Mesenteric fat pad (tissue), 1 donor: ENCODE results near the gene LRRC4C. TPM values are rescaled to one million over a fixed set of nuclear protein-coding genes. Genes with fewer than 3 reads are reported as not detected.

Source experiments
- DNase-seq: peaks from one replicate; pipeline ENCODE4 v3.0.0-alpha.2; 2020; ENCODE audit warnings: low spot score
- total RNA-seq: library from RNA; stranded (reverse); fragmentation: NEBNext Ultra II Directional; extraction: Animal tissue kit (Norgen Biotek cat#: 25700); gene quantifications from one replicate; pipeline ENCODE4 v1.2.1, GENCODE V29; 2021
- donor health status: DM: yes; HTN: yes; CAD: no.

Gene LRRC4C
- total RNA-seq, 1 donor from 2014 or later, result 1.5 TPM

DNA sequence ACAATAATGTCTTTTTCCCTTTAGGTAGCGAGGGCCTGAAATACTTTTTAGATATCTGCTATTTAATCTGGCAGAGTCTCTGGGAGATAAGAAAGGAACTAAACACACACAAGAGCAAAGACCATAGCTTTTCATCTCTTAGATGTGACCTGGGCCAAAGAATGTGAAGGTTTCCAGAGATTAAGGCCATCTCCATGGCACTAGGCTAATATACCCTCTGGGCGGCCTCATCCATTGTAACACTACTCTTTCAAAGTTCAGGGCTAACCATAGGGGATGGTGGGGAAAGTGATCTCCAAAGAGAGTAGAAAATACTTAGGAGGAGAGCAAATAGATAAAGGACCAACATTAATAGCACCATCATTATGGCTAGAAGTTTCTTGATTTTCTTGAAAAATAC is 326.4 kb downstream of the LRRC4C start:
- no peak for DNase-seq

DNA sequence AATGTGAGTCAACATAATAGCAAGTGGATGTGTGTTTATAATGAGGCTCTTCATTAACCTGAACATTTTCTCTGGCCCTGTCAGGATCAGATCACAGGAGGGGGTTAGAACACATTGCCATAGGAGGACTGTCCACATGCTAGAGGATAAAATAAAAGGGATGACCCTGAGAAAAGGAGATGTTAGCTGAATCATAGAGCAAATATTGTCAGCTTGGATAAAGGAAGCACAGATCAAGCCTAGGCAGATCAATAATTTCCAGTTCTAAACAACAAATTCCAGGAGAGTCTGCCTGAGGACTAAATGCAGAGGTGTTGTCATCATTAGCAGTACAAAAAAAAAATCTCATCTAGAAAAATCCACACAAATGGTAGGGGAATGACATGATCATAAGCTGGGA is 337.9 kb downstream of the LRRC4C start:
- no peak for DNase-seq

DNA sequence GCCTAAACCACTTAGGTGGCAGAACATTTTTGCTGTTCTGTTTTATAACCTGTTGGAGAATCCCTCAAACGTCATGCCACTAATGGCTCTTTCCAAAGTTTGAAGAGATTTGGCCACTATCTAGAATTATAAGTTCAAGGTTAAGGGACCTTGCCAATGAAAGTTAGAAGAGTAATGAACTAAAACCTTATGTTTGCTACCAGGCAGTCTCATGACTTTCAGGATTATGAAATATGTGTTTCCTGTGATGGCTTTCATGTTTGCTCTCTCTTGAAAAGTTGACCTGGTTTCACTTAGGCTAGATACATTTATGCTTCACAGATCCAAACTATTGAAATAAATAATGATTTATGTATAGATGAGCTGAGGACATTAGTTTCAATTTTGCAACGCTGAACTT is 340.0 kb downstream of the LRRC4C start:
- DNase-seq, result no peak

DNA sequence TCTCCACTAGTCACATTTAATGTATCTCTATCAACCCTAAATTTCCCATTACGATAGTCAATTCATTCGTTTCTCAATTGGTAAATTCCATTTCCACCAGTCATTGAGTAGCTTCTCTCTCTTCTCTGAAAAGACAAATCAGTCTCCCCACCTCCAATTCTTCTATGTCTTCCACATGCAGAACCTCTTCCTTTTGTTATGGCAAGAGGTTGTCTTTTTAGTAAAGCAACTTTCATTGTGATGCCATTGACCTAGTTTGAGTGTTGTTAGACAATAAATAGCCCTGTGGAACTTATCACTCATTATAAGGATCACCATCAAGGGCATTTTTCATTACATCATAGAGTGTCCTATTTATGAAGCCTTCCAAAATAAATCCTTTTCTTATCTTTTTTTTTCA is 340.9 kb downstream of the LRRC4C start:
- DNase-seq, result no peak

DNA sequence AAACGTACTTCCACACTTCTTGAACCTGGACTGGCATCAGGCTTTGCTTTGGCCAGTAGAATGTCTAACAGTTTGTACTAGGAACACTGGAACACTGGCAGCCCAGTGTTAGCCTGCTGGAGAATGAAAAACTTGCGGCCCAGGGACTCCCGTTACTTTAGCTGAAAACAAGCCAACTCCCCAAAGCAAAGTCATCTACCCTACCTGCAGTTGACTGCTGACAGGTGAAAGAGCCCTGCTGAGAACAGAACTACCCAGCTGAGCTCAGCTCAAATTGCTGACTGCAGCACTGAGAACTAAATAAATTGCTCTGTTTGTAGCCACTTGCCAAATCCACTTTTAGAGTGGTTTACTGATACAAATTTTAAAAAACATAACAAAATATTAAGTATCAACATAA is 342.5 kb downstream of the LRRC4C start:
- no peak for DNase-seq

DNA sequence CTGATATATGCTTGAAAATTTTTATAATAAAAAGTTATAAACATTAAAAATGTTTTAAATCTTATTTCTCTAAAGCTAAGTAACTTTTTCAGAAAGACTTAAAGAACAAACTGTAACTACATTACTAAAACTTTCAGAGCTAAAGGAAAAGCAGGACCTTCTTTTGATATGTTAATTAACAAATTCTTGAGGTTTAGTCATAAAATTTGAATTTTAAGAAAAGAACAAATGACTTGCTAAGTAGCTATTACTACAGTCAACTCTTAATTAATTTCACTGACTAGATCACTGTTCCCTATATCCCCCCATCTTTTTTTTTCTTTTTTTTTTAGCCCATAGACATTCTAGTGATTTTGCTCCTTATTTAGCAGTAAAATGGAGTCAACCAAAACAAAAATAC is 344.4 kb downstream of the LRRC4C start:
- no peak for DNase-seq

DNA sequence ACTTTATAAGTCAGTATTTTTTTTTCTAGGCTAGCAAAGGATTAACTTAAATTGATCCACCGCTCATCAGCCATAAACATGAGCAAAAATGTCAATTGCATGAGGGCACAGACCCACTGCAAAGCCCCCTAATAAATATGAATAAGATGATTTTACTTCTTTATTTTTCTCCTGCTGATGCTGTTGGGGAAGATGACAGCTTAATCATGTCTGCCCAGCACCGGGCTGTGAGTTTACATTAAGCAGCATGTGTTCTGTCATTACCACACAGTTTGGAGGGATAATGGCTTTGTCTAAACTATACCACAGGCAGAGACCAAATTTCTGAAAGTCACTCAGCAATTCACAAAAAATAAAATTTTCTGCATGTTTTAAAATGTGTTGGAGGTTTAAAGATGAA is 346.3 kb downstream of the LRRC4C start:
- no peak for DNase-seq

DNA sequence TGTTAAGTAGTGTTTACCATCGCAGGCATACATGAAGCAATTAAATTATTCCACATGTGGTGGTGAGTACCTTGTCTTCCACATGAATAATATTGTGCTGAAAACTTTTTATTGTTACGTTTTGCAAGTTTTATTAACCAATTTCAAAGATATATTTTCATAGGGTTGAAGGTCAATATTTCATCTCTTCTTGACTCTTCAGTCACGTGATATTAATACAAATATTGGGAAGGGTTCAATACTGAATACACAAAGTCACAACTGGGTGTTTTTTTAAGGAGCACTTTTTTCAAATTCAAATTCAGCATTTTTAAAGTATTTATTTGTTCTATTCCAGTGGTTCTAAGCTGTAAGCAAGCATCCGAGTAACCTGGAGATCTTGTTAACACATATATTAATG is 348.9 kb downstream of the LRRC4C start:
- no peak for DNase-seq

DNA sequence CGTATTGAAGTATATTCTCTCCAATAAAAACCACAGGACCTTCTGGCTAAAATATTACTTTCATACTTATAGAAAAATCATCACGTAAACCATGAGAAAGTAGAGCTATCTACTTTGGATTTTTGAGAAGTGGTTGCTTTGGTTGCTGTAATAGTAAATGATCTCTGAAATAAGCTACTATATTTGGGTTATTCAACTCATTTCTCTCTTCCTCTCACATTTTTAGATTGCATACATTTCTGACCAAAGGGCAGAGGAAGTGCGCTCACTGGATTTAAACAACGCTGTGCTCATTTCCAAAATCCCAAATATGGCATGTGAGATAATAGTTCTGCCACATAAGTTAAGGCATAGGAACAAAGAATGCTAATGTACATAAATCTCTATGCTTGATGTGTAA is 357.0 kb downstream of the LRRC4C start:
- DNase-seq, result no peak

DNA sequence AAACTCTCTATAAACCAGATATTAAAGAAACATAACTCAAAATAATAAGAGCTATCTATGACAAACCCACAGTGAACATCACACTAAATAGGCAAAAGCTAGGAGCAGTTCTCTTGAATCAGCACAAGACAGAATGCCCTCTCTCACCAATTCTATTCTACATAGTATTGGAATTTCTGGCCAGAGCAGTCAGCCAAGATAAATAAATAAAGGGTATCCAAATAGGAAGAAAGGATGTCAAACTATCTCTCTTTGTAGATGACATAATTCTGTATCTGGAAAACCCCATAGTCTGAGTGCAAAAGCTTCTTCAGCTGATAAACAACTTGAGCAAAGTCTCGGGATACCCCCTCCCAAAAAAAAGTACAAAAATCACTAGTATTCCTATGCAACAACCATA is 359.8 kb downstream of the LRRC4C start:
- no peak for DNase-seq

DNA sequence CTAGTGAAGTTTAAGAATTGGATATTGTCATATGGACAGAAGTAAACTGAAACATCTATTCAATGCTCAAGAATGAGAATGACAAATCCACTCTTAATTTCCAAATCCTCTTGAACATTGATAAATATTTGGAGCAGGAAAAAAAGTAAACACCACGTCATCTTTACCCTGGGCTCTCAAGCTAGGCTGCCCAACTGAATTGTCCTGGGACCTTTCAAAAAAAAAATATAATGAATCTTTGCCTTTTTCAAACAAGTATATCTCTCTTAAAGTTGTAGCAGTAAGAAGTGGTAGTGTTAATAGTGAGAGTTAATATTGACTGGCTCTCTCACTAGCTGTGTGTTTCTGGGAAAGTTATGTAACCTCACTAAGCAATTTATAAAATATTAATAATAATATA is 374.3 kb downstream of the LRRC4C start:
- no peak for DNase-seq

DNA sequence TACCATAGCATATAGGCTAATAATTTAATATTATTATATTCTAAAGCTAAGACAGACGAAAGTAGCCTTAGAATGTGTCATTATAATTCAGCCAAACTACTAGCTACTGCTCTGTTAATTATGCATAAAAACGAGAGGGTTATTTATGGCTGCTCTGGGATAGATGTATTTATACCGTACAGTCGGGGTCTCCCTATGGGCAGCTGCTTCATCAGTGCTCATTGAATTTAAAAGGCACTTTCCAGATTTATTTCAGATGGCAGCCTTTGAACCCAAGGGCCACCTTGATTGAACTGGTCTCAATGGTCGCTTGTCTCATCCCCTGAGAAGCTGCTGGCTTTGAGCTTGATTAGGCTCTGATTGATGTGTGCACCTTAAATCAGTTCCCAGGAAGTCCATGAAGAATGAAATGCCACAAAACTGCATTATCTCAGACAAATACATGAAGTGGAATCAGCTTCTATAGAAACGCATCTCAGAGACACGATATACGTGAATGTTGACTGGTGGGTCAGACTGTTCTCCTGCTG is 377.6 kb downstream of the LRRC4C start:
- no peak for DNase-seq

DNA sequence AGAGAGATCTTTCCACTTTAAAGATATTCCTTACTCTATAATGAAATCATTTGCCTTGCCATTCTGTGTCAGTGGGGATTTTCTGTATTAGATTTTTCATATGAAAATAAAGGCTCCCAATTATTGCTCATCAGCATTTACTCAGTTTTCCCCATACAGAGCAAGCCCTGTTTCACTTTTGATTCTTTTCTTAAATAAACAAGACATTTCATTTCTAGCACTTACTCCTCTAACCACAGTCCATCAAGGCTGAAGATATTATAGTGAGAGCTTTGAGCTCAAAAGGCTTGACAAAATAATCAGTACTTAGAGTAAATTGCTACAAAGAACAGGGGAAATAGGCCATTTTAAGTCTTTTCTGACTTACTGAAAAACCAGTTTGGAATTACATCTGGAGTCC is 385.1 kb downstream of the LRRC4C start:
- DNase-seq, result no peak

DNA sequence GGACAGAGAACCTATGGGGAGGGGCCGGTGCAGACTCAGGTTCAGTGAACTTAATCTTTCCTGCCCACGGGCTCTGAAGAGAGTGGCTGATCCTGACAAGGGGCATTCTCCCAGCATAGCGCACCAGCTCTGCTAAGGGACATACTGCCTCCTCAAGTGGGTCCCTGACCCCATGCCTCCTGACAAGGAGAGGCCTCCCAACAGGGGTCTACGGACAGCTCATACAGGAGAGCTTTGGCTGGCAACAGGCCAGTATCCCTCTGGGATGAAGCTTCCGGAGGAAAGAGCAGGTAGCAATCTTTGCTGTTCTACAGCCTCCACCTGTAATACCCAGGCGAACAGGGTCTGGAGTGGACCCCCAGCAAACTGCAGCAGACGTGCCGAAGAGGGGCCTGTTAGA is 394.0 kb downstream of the LRRC4C start:
- DNase-seq, result no peak

DNA sequence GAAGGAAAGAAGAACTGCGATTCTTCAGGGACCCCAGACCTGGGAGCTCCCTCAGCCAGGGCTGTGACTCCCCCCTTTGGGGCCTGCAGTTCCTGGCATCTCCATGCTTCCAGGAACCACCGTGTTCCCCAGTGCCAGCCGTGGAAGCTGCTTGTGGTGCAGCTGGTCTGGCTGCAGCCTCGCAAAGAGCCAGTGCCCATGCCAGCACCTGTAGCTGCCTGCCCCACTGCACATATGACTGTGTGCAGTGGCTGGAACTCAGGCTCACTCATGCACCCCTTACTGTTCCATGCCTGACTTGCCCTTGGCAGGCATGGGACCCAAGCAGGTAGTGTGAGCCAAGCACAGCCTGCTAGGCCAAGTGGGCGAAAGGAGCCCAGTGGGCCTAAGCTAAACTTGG is 401.3 kb downstream of the LRRC4C start:
- no peak for DNase-seq

DNA sequence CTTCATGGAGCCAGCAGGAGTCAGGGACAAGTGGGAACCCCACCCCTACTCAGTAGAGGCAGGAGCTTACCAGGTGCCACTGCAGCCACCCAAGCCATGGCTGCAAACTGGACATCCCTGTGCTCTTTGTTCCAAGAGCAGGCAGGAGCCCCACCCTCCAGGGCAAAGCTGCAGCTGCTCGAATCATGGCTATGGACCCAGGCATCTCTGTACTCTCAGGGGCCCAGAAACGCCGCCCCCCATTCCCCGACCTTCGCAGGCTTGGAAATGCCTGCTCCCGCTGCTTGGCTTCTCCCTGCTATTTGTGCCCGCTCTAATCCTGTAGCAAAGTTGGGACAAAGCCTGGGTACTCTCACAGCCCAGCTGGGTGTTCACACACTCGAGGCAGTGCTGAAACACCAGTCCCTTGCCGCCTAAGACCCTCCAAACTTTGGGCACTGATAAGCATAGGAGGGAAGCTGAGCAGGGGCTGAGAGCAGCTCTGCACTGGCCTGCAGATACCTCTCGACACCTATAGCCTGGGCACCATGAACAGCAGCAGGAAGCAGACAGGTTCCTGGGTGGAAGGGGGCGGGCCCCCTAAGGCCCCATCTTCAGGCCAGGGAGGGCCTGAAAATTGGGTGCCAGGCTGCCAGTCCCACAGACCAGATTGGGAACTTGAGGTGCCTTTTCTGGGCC is 402.4 kb downstream of the LRRC4C start:
- no peak for DNase-seq

DNA sequence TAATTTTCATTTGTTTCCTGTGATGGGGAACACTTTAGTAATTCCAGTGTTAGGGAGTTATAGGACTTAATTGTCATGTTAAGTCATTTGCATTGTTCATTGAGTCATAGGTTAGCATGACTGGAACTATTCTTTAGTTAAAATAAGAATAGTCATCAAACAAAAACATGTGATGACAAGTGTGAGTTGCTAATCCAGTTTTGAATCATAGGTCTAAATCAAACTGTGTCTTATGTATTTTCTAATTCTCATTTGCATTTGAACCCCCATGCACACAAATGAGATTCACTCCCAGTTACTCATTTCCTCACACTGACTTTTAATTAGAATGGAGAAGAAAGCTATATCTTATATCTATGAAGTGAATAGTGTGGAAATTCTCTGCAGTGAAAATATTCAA is 405.6 kb downstream of the LRRC4C start:
- DNase-seq, result no peak

DNA sequence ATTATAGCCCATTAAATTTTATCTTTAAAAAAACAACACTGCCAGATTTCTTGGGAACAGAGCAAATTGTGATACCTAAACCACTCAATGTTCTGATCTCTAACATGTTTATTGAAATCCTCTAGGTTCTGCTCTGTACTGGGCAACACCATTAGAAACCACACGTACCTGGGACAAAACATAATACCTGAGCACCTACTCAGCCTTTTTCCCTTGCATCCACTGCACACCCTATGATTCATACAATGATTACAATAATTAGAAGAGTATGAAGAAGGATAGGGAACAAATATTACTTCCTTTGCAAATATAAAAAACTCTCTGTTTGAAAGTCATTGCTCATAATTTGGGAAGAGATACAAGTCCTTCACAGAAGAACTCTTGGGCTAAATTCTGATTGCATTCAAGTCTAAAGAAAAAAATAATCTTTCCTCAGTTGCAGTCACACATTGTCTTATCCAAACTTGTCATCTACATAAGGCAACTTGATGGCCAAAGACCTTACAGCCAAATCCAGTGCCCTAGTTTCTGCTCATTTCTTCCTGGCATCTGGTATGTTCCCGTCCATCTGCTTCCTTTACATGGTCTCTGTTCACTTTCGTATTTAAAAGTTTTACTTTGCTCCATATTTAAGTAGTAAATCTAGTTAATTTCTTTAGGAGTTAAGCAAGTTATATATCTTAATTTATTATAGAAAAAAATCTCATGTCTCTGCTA is 407.4 kb downstream of the LRRC4C start:
- no peak for DNase-seq

DNA sequence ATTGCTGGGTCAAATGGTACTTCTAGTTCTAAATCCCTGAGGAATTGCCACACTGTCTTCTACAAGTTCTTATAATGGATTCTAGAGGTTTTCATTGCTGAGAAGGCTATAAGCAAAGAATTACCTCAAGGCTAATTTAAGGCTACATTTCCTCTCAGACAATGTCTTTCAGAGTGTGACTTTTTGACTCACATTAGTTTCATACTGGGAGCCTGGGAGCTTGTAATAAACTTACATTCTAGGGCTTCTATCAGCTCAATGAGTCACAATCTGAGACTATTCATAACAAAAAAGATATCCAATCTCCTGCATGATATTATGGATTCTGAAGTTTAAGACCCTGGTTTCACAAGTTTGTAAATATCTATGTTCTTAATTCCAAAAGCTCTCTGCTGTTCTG is 408.7 kb downstream of the LRRC4C start:
- DNase-seq, result no peak

DNA sequence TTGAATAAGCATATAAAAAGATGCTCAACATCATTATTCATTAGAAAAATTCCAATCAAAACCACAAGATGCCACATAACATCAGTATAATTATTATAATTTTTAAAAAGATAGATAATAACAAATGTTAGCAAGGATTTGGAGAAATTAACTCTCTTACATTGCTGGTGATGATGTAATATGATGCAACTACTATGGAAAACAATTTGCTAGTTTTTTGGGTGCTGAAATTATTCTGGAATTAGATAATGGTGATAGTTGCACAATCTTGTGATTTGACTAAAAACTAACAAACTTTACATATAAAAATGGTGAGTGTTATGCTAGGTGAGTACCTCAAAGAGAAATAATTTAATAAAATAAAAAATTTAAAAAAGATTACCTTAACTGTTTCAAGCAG is 412.2 kb downstream of the LRRC4C start:
- no peak for DNase-seq

DNA sequence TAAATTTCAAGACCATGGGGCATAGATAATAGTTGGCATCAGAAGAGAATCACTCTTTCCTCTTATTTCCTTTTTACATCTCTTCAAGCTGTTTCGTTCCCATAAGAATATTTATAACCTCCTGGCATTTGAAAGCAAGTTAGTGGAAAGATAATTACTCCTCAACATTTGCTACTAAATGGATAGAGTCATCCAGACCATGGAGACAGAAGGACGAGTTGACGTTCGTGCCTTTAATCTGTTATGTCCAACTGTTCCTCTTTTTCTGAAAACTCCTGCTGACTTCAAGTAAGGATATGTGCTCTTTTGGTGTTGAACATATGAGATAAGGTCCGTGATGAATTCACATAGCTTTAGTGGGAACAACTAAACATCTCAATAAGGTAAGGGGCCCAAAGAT is 414.2 kb downstream of the LRRC4C start:
- no peak for DNase-seq

DNA sequence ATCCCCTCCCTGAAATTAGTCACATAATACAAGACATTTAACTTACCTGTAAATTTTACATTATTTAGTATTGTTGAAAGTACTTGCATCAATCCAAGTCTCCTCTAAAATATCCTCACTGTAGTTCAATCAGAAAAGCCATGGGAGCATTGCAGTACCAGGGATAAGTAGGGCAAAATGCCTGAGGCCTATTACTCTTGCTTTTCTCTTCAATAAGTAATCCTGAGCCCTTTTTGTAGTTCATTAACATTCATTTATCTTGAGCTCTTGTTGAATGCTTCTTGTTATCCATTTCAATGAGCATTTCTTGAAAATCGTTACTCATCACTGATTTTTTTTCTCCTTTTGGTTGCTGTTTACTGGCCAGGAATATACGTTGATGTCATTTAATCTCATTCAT is 414.7 kb downstream of the LRRC4C start:
- no peak for DNase-seq

DNA sequence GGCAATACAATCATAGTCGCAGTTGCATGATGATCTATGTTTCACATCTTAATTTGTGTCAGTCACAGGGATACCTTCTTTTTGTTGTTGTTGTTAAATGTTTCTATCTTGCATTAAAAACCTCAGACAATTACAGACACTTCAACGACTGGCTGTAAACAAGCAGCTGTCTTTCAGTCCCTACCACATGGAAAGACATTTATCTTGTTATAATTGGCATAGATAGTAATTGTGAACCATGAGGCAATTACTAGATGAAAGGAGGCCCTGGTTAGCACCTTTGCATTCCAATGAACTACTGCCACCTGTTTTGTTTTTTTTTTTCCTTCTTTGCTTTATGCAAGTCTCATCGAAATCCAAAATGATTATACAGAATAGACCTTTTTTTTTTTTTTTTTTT is 416.8 kb downstream of the LRRC4C start:
- DNase-seq, result no peak
